ENCODE data around the gene SERTAD3.

GRCh38 chr19:40417643-40417981 is 26.5 kb downstream of the SERTAD3 start:
- no peak for TF ChIP-seq MXI1 (IDR thresholded peaks at IDR 0.05; ENCODE audit: low read depth, low read length)
- no peak for TF ChIP-seq EP300 (IDR thresholded peaks at IDR 0.05; ENCODE audit: borderline replicate concordance in 1 of 2, low read depth in 1 of 2, low read length in 1 of 2)
- no peak for TF ChIP-seq CTCF (IDR thresholded peaks at IDR 0.05)
- no peak for TF ChIP-seq MAX (IDR thresholded peaks at IDR 0.05; ENCODE audit: low read depth)
- TF ChIP-seq USF2 (IDR thresholded peaks at IDR 0.05; ENCODE audit: borderline replicate concordance, low read depth, low read length): no peak

All from SK-N-SH (cell line).